Esophagus muscularis mucosa (tissue), 4 donors: ENCODE measurements around the gene CPLX1. TPM values are rescaled to one million over a fixed set of nuclear protein-coding genes. Genes with fewer than 3 reads are reported as not detected.

Source experiments
- DNase-seq: peaks from one replicate; pipeline ENCODE4 v3.0.0-alpha.2; 2017; ENCODE audit errors: extremely low spot score
- H3K27ac ChIP-seq, 4 donors: fragments of 200-600 bp; sonication (generic); replicated peaks in 1 of 4; 1 replicate in 3 of 4; 2 replicates in 1 of 4; pipeline ENCODE4 v1.5.1; 2016 to 2019; ENCODE audit warnings: mild to moderate bottlenecking in 1 of 4
- H3K27me3 ChIP-seq, 4 donors: fragments of 200-600 bp; sonication (generic); one replicate each; pipeline versions ENCODE4 v1.5.1 to v1.6.0; 2016 to 2019
- H3K36me3 ChIP-seq, 4 donors: fragments of 200-600 bp; sonication (generic); one replicate each; pipeline ENCODE4 v1.5.1; 2016 to 2019
- H3K4me1 ChIP-seq, 4 donors: fragments of 200-600 bp; sonication (generic); one replicate each; pipeline ENCODE4 v1.5.1; 2016 to 2019
- H3K4me3 ChIP-seq, 4 donors: fragments of 200-600 bp; sonication (generic); 1 replicate in 2 of 4; 2 replicates in 2 of 4; pipeline ENCODE4 v1.5.1; 2016 to 2019; ENCODE audit warnings: mild to moderate bottlenecking in 4 of 4, moderate library complexity in 1 of 4
- H3K9me3 ChIP-seq, 4 donors: fragments of 200-600 bp; sonication (generic); 1 replicate in 3 of 4; 2 replicates in 1 of 4; pipeline ENCODE4 v1.5.1; 2016 to 2019
- CTCF ChIP-seq, 3 experiments: fragments of 200-600 bp in 2 of 3; fragments of 450-650 bp in 1 of 3; sonication (generic) in 2 of 3; IDR thresholded peaks; one replicate each; pipeline ENCODE4 v1.5.1; 2017 to 2019; ENCODE audit warnings: antibody characterized with exemption in 3 of 3, mild to moderate bottlenecking in 2 of 3, moderate library complexity in 1 of 3
- EP300 ChIP-seq: sonication (generic); formaldehyde crosslinking; IDR thresholded peaks from one replicate; pipeline ENCODE4 v1.6.1; 2017; ENCODE audit warnings: antibody characterized with exemption
- POLR2A ChIP-seq: fragments of 450-650 bp; IDR thresholded peaks from one replicate; pipeline ENCODE4 v1.6.1; 2017; ENCODE audit warnings: antibody characterized with exemption, moderate library complexity, mild to moderate bottlenecking, low read depth
- POLR2AphosphoS5 ChIP-seq, 2 donors: sonication (generic); formaldehyde crosslinking; IDR thresholded peaks; one replicate each; pipeline ENCODE4 v1.6.1; 2017; ENCODE audit warnings: antibody characterized with exemption in 2 of 2
- WGBS: methylation state at CpG from one replicate; pipeline ENCODE4 v1.1.5; 2018; 5-methylcytosine and 5-hydroxymethylcytosine counted together
- intact Hi-C: fragments of 100-400 bp; cut with DNase I; formaldehyde crosslinking; loops from one replicate; pipeline ENCODE4 v1.15.1; 2023
- total RNA-seq, 4 donors: library from RNA; depleted of rRNA; stranded (reverse); fragments of >200 nt; gene quantifications; one replicate each; pipeline versions ENCODE4 v1.1.0 to v1.2.1, GENCODE V29; 2016

Gene CPLX1
- total RNA-seq, 4 donors from 2014 or later: 1.1 to 1.6 (median 1.3) TPM

GRCh38 chr4:791898-792625 is 33.9 kb downstream of the CPLX1 start:
- intact Hi-C loops: no loop called here
- peaks cover 8 to 96% (median 35%) of the 10 kb centered on the region in 4 donors for H3K27me3 ChIP-seq
- no peaks in the 10 kb centered on the region for H3K9me3 ChIP-seq
- H3K4me1 ChIP-seq: peaks cover 18 to 49% (median 42%) of the 10 kb centered on the region in 4 donors
- WGBS: 0% methylated on average over 7 of the region's 50 CpGs
- TF ChIP-seq CTCF (IDR thresholded peaks at IDR 0.05) (no peak), POLR2A (no peak)
- H3K27ac ChIP-seq: peak overlapping the region in 1 of 4 donors; percentile 6
- H3K4me3 ChIP-seq: peak overlapping the region; percentile 38 to 55 (median 42)
- no peaks in the 10 kb centered on the region for H3K36me3 ChIP-seq
- no peak for DNase-seq

- WGBS: 79% methylated on average over 3 of the region's 29 CpGs
- peaks cover 8 to 96% (median 41%) of the 10 kb centered on the region in 4 donors for H3K27me3 ChIP-seq
- no peaks in the 10 kb centered on the region for H3K36me3 ChIP-seq
- H3K9me3 ChIP-seq: no peaks in the 10 kb centered on the region
- H3K4me3 ChIP-seq: no peak overlapping the region
- peaks cover 23 to 56% (median 49%) of the 10 kb centered on the region in 4 donors for H3K4me1 ChIP-seq
- DNase-seq: no peak
- intact Hi-C loops: no loop called here
- TF ChIP-seq CTCF (IDR thresholded peaks at IDR 0.05) (no peak), POLR2AphosphoS5 (IDR thresholded peaks at IDR 0.05) (no peak), EP300 (no peak), POLR2A (no peak)
- H3K27ac ChIP-seq: no peak overlapping the region
These were observed 34.6 kb downstream of the CPLX1 start for GRCh38 chr4:791252-791897.

- no peak for TF ChIP-seq CTCF (IDR thresholded peaks at IDR 0.05)
- TF ChIP-seq POLR2AphosphoS5 (IDR thresholded peaks at IDR 0.05): no peak
- TF ChIP-seq POLR2A: no peak
- TF ChIP-seq EP300: no peak
- H3K9me3 ChIP-seq: no peaks in the 10 kb centered on the region
- H3K27me3 ChIP-seq: peaks cover 7 to 96% (median 42%) of the 10 kb centered on the region in 4 donors
- no peak for DNase-seq
- intact Hi-C loops: no loop called here
- H3K4me1 ChIP-seq: peaks cover 31 to 62% (median 54%) of the 10 kb centered on the region in 4 donors
- no peaks in the 10 kb centered on the region for H3K36me3 ChIP-seq
- 75% methylated on average over 8 of the region's 8 CpGs for WGBS
- no peak overlapping the region for H3K27ac ChIP-seq
- H3K4me3 ChIP-seq: no peak overlapping the region
These were observed 35.5 kb downstream of the CPLX1 start for GRCh38 chr4:790466-790820.

GRCh38 chr4:789571-790465 is 36.1 kb downstream of the CPLX1 start:
- Histone ChIP-seq H3K36me3 (no peaks in the 10 kb centered on the region), H3K27me3 (peaks cover 6 to 96% (median 42%) of the 10 kb centered on the region in 4 donors), H3K4me3 (no peak overlapping the region), H3K27ac (peak overlapping the region in 1 of 4 donors; percentile 7), H3K9me3 (no peaks in the 10 kb centered on the region), H3K4me1 (peaks cover 26 to 61% (median 52%) of the 10 kb centered on the region in 4 donors)
- DNase-seq: no peak
- intact Hi-C loops: no loop called here
- 89% methylated on average over 9 of the region's 27 CpGs for WGBS
- TF ChIP-seq POLR2A (no peak), EP300 (no peak), CTCF (IDR thresholded peaks at IDR 0.05) (no peak), POLR2AphosphoS5 (IDR thresholded peaks at IDR 0.05) (no peak)
